GM19238 (cell line): ENCODE data around the gene FAM168A.
"Not testable (repeated sequence)": the region's sequence is repeated elsewhere in the genome, so short reads cannot be mapped to it uniquely, and the experiment has no call there.

Experiments used
- DNase-seq: peaks from one replicate; pipeline ENCODE4 v3.0.0; 2011; ENCODE audit warnings: low spot score; ENCODE audit not compliant: insufficient read length

The FAM168A gene

GRCh38 chr11:73470036-73470612, 127.8 kb downstream of the FAM168A start:
- DNase-seq = not testable (repeated sequence)

GRCh38 chr11:73469401-73469800, 128.5 kb downstream of the FAM168A start:
- DNase-seq = no peak

DNA sequence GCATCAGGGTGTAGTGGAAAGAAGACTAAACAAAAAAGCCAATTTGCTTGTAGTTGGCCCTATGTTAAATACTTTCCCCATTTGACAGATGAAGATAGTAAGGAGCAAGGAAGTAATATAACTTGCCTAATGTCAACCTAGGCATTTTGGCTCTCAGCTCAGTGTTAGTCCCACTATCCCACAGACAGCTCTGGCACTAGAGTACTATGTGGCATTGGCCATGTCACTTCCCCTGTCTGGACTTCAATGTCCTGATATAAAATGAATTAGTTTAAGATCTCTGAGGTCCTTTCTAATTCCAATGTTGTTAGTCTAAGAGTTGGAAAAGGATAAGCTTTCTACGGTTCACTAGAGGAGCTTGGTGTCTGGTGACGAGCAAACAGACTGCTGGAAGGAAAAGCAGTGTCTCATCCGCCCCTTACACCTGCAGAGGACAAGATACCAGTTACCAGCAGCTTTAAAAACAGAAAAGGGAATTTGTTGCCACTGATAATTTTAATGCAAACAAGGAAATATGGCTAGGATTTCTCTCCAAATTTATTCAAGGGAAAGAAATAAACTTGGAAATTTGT, 129.2 kb downstream of the FAM168A start:
- no peak for DNase-seq

DNA sequence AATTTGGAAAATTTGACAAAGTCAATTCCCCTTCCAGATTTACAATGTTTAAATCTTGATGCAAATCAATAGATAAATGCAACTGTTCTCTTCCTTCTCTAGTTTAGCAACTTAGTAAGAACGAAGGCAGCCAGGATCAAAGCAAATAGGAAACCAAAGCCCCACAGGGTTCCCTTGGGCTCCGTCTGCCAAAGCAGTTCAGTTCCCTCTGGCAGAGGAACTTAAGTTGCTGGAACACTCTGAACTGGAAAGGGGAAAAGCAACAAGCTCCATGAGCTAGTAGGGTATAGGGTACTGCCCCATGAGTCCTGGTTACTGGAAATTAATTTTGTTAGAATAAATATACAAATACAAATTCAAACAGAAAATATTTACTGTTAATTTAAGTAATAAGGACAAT, 130.4 kb downstream of the FAM168A start:
- DNase-seq = no peak

- no peak for DNase-seq
Observed at GRCh38 chr11:73466643-73467042, 131.3 kb downstream of the FAM168A start.

- no peak for DNase-seq
Observed at GRCh38 chr11:73465871-73466270, 132.0 kb downstream of the FAM168A start.

DNA sequence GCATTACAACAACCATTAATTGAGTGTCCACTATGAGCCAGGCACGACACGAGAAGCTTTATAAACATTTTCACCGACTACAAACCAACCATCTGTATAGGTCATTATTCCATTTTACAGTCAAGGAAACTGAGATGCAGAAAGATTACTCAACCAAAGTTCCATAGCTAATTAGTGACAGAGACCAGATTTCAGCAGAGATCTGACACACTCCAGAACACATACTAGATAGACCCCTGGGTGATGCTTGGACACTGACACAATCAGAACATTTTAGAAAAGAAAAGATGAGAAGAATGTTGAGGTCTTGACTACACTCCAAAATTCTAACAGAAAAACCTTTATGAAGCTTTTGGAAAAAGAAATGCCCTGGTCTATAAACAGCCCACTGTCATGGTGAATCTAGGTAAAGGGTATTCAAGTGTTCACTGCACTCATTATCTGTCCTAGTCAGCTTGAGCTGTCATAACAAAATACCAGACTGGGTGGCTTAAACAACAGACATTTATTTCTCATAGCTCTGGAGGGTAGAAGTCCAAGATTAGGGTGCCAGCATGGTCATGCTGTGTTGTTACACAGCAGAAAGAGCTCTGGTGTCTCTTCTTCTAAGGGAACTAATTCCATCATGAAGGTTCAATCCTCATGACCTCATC, 132.8 kb downstream of the FAM168A start:
- no peak for DNase-seq

- DNase-seq = no peak
Observed at GRCh38 chr11:73464347-73464746, 133.6 kb downstream of the FAM168A start.

GRCh38 chr11:73463359-73463758, 134.6 kb downstream of the FAM168A start:
- no peak for DNase-seq

DNA sequence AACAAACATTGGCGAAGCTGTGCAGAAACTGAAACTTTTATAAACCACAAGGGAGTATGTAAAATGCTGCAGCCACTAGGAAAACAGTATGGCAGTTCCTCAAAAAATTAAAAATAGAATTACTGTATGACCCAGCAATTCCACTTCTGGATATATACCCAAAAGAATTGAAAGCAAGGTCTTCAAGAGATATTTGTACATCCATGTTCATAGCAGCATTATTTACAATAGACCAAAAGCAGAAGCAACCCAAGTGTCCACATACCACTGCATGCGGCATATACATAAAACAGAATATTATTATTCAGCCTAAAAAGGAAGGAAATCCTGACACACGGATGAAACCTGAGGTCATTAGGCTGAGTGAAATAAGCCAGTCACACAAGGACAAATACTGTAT, 135.9 kb downstream of the FAM168A start:
- DNase-seq = no peak

- no peak for DNase-seq
Observed at GRCh38 chr11:73461335-73461840, 136.5 kb downstream of the FAM168A start.

DNA sequence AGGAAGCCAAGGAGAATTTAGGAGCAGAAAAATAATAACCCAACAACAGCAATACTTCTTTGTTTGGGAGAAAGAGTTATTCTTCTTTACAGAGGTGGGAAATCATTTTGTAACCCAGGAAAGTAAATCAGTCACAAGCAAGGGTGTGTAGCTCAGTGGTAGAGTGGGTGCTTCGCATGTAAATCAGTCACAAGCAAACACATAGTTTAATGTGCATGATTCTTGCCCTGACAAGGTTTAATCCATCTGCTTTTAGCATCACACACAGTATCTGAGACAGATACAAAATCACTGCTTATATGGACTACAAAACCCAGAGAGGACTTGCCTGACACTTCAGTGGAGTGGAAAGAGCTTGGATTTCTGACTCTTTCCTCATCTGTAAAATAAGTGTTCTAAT, 139.7 kb downstream of the FAM168A start:
- DNase-seq = no peak

GRCh38 chr11:73454987-73455386, 142.9 kb downstream of the FAM168A start:
- no peak for DNase-seq

- no peak for DNase-seq
Observed at GRCh38 chr11:73453562-73453961, 144.3 kb downstream of the FAM168A start.

GRCh38 chr11:73452726-73453125, 145.2 kb downstream of the FAM168A start:
- DNase-seq = no peak

GRCh38 chr11:73451896-73452295, 146.0 kb downstream of the FAM168A start:
- DNase-seq = no peak

DNA sequence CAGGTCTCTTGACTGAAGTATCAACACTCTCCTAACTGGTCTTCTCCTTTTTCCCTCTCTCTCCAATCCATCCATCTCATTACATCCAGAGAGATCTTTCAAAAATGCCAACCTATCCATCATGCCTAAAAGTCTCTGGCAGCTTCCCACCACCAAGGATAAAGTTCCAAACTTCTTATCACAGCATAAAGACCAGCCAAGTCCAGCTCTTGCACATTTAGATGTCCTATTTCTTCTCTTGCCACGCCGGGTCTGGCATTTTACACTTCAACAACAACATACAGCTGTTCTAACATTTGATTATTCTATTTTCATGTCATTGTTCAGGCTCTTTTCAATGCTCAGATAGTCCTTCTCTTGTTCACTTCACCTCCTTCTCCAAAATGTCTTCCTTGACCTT, 151.1 kb downstream of the FAM168A start:
- DNase-seq = no peak

- DNase-seq = no peak
Observed at GRCh38 chr11:73445980-73446379, 151.9 kb downstream of the FAM168A start.

- DNase-seq = no peak
Observed at GRCh38 chr11:73439002-73439843, 158.7 kb downstream of the FAM168A start.

DNA sequence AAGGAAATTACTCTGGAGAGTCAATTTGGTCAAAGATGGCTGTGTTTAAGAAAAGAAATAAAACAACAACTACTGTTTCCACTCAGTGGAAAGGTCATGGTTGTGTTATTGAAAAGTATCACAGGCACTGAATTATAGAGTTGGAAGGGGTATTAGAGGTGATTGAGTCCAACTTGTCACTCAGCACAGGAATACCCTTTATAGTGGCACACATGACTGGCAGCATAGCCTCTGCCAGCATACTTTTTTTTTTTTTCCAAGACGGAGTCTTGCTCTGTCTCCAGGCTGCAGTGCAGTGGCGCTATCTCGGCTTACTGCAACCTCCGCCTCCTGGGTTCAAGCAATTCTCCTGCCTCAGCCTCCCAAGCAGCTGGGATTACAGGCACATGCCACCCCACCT, 161.1 kb downstream of the FAM168A start:
- DNase-seq = not testable (repeated sequence)

DNA sequence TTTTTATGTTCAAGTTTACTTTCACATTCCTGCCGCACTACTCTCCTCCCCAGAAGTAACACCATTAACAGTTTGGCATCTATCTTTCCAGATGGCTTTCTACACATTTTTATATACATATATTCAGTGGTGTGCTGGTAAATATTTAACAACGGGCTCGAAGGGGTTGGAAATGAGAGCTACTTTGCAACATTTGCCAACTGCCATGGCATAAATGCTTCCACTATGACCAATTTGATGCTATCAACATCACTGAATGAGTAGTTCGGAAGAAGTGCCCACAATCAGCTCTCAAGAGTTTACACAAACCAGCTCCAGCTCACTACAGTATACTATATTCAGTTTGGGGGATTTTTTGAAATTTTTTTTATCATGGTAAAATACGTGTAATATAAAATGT, 166.5 kb downstream of the FAM168A start:
- no peak for DNase-seq

- DNase-seq = no peak
Observed at GRCh38 chr11:73430326-73430725, 167.6 kb downstream of the FAM168A start.
